Endothelial cell of hepatic sinusoid (primary cell): ENCODE measurements around the gene TMEM140.
"Not testable (repeated sequence)": the region's sequence is repeated elsewhere in the genome, so short reads cannot be mapped to it uniquely, and the experiment has no call there.

ENCODE experiments used
- in situ Hi-C: cut with HindIII; loops from 2 replicates; pipeline ENCODE4 v1.10.0; 2017; ENCODE audit warnings: low sequenced_read_pairs

TMEM140 gene

DNA sequence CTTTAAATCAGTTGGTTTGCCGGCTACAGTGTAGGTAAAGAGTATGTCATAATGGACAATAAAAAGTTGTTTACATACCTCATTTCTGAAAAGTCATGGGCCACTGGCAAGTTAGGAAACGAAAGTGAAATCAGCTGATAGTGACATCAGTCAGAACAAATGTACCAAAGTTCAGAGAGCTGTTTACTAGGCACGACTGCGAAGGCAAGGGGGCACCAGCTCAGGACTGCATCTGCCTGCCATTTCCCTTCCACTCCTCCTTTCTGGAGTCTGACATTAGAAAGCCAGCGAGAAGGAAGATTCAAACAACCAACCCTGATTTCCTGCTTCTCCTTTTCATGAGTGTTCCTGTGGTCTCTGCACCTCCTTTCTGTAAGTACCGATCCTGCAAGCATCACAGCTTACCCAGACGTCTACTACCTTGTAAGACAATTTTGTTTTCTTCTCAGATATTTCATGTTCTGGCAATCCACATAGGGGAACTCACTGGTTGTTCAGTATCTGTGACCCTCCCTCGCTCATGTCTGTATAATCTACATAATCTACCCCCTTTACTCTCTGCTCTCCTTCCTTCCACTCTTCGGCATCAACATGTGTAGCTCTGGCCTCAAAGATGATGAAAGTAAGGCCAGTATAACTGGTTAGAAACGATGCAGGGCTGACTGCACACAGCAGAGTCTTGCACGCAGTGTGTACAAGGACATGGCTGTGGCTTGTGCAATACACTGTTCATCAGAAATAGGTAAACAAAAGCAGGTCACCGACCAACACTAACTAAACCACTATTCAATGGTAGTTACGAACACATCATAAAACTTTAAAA lies at the start of gene TMEM140:
TMEM140 (plus strand) TSS at position 174 of the 823 bp plus-strand sequence. CDS start 16,370 bp downstream, outside the sequence.
- in situ Hi-C loops: loop anchor here (5.0 kb wide), 1 partner anchor 106 kb away; no protein-coding TSS in a partner anchor

DNA sequence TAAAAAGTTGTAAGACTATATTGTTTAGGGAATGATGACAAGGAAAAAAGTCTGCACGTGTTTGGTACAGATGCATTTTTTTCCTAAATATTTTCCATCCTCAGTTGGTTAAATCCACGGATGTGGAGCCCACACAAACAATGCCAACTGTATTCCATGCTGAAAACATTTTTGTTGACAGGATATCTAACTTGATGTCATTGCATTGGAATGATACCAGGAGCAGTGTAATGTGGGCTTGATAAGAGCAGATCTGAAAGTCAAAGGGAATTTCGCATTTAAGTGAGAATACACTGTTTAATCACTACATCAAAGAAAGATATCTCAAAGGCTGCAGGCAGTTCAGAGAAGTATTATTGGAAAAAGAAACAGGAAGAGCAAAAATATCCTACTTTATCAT lies 49.5 kb upstream of the TMEM140 start:
- in situ Hi-C loops: no loop called here

- in situ Hi-C loops: no loop called here
These were observed 47.0 kb upstream of the TMEM140 start for GRCh38 chr7:135100856-135101255.

DNA sequence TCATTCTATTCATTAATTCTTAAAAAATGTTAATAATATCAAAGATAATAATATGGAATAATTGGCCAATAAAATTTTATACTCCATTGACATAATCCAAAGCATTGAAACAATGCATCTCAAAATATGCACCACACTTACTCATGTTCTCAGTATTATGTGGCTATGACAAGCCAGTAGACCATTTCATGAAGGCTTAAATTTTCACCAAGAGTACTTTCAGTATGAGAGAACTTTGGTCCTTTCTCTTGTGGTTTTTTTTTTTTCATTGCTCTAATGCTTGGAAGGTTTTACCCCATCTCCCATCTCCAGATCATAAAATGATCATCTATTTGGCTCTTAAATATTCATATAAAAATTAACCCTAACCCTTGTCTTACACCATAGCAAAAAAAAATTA lies 45.5 kb upstream of the TMEM140 start:
- in situ Hi-C loops: no loop called here

GRCh38 chr7:135109562-135109961 lies 38.3 kb upstream of the TMEM140 start:
- in situ Hi-C loops: no loop called here

DNA sequence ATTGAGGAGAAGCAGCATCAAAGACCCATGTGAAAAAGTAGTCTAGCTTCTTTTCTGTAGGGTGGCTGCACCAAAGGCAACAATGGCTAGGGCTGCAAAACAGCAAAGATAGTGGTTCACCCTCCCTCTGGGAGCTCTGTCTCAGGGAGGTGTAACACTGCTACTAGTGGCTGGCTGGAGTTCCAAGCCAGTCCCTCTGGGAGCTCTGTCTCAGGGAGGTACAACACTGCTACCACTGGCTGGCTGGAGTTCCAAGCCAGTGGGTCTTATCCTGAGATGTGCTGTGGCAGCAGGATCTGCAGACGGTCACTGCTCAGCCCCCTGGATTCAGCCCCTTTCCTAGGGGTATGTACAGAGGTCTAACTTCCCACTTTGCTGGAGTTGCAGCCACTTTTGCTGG lies 37.9 kb upstream of the TMEM140 start:
- in situ Hi-C loops: no loop called here

- in situ Hi-C loops: no loop called here
These were observed 36.5 kb upstream of the TMEM140 start for GRCh38 chr7:135111379-135111778.

DNA sequence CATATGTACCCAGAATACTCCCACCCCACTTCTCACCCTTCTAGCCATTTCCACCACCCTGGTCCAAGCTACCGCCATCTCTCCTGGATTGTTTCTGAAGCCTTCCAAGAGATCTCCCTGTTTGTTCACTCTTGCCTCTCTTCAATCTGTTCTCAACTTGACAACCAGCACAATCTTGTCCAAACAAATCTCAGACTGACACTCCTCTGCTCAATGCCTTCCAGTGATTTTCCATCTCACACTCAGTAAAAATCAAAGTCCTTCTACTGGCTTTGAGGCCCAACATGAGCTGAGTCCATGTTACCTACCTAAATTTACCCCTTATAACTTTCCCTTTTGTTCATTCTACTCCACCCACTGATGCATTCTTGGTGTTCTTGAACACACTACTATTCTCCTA lies 33.2 kb upstream of the TMEM140 start:
- in situ Hi-C loops: no loop called here

GRCh38 chr7:135117096-135117495 lies 30.8 kb upstream of the TMEM140 start:
- in situ Hi-C loops: no loop called here

- in situ Hi-C loops: no loop called here
These were observed 26.0 kb upstream of the TMEM140 start for GRCh38 chr7:135121868-135122267.

- in situ Hi-C loops: not testable (repeated sequence)
These were observed 23.2 kb upstream of the TMEM140 start for GRCh38 chr7:135124631-135125030.

DNA sequence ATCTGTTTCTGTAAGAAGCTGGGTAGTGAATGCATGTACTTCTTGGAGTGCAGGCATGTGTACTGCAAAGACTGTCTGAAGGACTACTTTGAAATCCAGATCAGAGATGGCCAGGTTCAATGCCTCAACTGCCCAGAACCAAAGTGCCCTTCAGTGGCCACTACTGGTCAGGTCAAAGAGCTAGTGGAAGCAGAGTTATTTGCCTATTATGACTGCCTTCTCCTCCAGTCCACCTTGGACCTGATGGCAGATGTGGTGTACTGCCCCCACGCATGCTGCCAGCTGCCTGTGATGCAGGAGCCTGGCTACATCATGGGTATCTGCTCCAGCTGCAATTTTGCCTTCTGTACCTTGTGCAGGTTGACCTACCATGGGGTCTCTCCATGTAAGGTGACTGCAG lies 18.9 kb upstream of the TMEM140 start:
- in situ Hi-C loops: no loop called here

DNA sequence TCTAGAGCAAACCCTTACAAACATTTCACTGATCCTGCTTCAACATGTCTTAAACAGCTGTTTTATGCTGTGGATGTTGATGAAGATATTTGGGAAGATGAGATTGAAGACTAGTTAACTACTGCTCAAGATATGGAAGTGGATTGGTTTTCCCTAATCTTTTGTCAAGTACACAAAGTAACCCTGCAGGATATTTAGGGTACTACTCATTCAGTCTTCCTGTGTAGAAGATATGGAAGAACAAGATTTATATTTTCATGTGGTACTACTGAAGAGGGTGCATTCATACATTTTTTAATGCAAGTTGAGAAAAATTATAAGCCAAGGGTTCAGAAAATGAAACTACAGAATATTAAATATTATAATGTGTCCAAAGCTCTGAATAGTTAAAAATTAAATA lies 18.3 kb upstream of the TMEM140 start:
- in situ Hi-C loops: no loop called here

GRCh38 chr7:135143885-135144668 lies 3.8 kb upstream of the TMEM140 start:
- in situ Hi-C loops: no loop called here

DNA sequence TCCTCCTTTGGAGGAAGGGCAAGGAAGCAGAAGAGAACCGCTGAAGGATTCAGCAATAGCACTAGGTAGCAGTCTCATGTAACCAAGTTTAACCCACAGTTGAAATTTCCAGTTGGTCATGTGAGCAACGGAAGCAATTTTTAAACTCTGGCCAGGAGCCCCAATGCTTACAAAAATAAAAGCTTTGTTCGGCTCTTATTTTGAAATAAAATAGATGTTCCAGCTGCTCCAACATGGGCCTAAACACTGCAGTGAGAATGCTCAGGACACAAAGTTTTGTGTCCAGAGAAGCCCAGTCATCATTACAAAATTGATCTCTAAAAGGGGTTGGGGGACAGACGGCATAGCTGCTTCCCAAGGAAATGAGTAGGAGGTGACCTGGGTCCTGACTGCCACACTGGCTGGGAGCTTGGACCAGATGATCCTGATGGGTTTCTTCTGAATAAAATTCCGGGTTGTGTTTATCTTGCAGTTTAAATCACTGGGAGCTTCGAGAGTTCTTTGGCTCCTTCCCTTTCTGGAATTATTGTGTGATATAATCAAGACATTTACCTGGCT lies 452 bp upstream of the TMEM140 start:
- in situ Hi-C loops: loop anchor here (5.0 kb wide), 1 partner anchor 105 kb away; no protein-coding TSS in a partner anchor

GRCh38 chr7:135150072-135150782 lies 2.4 kb downstream of the TMEM140 start:
- in situ Hi-C loops: no loop called here

GRCh38 chr7:135151132-135151531 lies 3.3 kb downstream of the TMEM140 start:
- in situ Hi-C loops: no loop called here

- in situ Hi-C loops: no loop called here
These were observed 3.7 kb downstream of the TMEM140 start for GRCh38 chr7:135151533-135151932.

DNA sequence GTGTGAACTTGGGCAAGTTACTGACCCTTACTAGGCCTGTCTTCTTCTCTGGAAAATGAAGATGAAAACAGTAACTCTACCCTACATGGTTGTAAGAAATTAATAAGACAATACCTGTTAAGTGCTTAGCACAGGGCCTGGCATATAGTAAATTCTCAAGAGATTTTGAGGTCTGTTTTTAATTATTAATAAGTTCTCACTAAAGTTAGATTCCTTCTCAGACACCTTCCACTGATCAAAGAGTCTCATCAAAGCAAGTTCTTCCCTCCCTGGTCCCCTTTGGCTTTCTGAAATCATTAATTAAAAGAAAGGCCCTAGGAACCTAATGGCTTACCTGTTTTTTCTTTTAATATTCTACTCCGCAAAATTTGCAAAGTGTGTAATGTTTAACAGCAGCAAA lies 4.6 kb downstream of the TMEM140 start:
- in situ Hi-C loops: no loop called here

DNA sequence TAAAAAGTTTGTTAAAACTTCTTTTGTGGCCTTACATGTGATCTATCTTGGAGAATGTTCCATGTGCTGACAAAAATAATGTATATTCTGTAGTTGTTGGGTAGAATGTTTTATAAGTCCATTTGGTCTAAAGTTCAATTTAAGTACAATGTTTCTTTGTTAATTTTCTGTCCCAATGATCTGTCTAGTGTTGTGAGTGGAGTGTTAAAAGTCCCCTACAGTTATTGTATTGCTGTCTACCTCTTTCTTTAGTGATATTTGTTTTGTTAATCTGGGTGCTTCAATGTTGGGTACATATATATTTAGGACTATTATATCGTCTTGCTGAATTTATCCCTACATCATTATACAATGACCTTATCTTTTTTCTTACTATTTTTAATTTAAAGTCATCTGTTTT lies 6.9 kb downstream of the TMEM140 start:
- in situ Hi-C loops: no loop called here

- in situ Hi-C loops: no loop called here
These were observed 8.4 kb downstream of the TMEM140 start for GRCh38 chr7:135156290-135156689.
